ENCODE measurements around the gene SRSF12. TPM values are rescaled to one million over a fixed set of nuclear protein-coding genes. Genes with fewer than 3 reads are reported as not detected.
"Not testable (repeated sequence)": the region's sequence is repeated elsewhere in the genome, so short reads cannot be mapped to it uniquely, and the experiment has no call there.

Gene SRSF12
- polyA plus RNA-seq, 1 experiment: 0.04 TPM

- no peak overlapping the region for H3K4me3 ChIP-seq (ENCODE audit: low read depth, low read length)
- DNase-seq (ENCODE audit: low read depth, low spot score): no peak
- no peak overlapping the region for H3K27ac ChIP-seq (ENCODE audit: low read depth, low read length)
- TF ChIP-seq, protein P1, sequence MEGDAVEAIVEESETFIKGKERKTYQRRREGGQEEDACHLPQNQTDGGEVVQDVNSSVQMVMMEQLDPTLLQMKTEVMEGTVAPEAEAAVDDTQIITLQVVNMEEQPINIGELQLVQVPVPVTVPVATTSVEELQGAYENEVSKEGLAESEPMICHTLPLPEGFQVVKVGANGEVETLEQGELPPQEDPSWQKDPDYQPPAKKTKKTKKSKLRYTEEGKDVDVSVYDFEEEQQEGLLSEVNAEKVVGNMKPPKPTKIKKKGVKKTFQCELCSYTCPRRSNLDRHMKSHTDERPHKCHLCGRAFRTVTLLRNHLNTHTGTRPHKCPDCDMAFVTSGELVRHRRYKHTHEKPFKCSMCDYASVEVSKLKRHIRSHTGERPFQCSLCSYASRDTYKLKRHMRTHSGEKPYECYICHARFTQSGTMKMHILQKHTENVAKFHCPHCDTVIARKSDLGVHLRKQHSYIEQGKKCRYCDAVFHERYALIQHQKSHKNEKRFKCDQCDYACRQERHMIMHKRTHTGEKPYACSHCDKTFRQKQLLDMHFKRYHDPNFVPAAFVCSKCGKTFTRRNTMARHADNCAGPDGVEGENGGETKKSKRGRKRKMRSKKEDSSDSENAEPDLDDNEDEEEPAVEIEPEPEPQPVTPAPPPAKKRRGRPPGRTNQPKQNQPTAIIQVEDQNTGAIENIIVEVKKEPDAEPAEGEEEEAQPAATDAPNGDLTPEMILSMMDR (IDR thresholded peaks at IDR 0.05; ENCODE audit: low read depth, low read length): no peak
- H3K9me3 ChIP-seq (ENCODE audit: control insufficient read depth, insufficient read depth, low read length): no peaks in the 10 kb centered on the region; the same call in 1 of the 2 replicates
- ChIA-PET CTCF (no interaction called here), POLR2A (no interaction called here)
- no peaks in the 10 kb centered on the region for H3K27me3 ChIP-seq (ENCODE audit: control insufficient read depth, insufficient read depth, low read length)
These were observed 49.2 kb downstream of the SRSF12 start for GRCh38 chr6:89068695-89069094.

DNA sequence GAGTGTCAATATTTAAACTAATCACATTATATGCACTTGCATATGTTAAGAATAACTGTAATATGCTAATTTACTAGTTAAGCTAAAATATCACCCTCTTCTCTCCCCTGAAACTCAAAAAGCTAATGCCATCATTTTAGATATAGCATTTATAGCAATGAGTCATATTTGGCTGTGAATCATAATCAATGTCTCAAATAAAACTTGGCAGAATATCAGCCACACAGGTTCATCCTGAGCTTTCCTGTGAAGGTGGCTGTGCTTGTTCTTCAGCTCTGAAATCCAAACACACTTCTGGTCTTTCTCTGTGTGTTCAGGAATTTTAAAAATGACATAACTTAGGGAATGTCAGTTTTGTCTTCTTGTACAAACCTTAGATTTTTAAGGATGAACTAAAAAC, 50.1 kb downstream of the SRSF12 start:
- H3K27me3 ChIP-seq (ENCODE audit: control insufficient read depth, insufficient read depth, low read length): no peaks in the 10 kb centered on the region
- no peak for DNase-seq (ENCODE audit: low read depth, low spot score)
- ChIA-PET POLR2A (no interaction called here), CTCF (no interaction called here)
- no peak overlapping the region for H3K4me3 ChIP-seq (ENCODE audit: low read depth, low read length)
- no peaks in the 10 kb centered on the region; the same call in 1 of the 2 replicates for H3K9me3 ChIP-seq (ENCODE audit: control insufficient read depth, insufficient read depth, low read length)
- TF ChIP-seq, protein P1 (IDR thresholded peaks at IDR 0.05; ENCODE audit: low read depth, low read length): no peak
- H3K27ac ChIP-seq (ENCODE audit: low read depth, low read length): no peak overlapping the region

DNA sequence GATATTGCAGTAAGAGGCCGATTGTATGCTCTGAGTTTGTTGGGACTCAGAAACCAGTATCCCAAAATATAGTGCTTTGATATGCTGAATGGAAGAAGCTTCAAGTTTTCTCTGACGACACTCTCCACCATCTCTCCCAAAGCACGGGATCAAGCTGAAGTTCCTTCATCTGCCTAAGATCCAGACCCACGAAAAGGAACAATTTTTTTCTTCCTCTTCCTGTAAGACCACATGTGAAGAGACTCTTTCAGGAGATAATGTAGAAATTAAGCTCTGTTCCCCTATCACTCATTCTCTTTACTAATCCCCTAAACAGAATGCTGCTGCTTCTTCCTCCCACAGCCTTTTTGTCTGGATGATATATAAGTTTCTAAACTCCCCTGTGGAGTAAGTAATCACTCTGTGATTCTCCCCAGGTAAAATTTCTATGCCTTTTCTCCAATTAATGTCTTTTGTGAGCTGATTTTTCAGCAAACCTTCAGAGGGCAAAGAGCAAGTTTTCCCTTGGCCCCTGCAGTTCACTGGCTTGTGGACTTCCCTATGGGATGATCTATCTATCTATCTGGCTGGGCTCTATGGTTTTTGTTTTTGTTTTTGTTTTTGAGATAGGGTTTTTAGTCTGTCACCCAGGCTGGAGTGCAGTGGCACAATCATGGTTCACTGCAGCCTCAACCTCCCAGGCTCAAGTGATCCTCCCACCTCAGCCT, 50.8 kb downstream of the SRSF12 start:
- POLR2A ChIA-PET: interaction anchor here (1.0 kb wide), 1 partner anchor 14 kb away, joined by 4 read pairs; the partner anchor contains the start of gene PNRC1
- no peaks in the 10 kb centered on the region for H3K27me3 ChIP-seq (ENCODE audit: control insufficient read depth, insufficient read depth, low read length)
- no peak for DNase-seq (ENCODE audit: low read depth, low spot score)
- no peaks in the 10 kb centered on the region; the same call in 1 of the 2 replicates for H3K9me3 ChIP-seq (ENCODE audit: control insufficient read depth, insufficient read depth, low read length)
- CTCF ChIA-PET: no interaction called here
- no peak overlapping the region for H3K4me3 ChIP-seq (ENCODE audit: low read depth, low read length)
- TF ChIP-seq, protein P1 (IDR thresholded peaks at IDR 0.05; ENCODE audit: low read depth, low read length): no peak
- H3K27ac ChIP-seq (ENCODE audit: low read depth, low read length): no peak overlapping the region

DNA sequence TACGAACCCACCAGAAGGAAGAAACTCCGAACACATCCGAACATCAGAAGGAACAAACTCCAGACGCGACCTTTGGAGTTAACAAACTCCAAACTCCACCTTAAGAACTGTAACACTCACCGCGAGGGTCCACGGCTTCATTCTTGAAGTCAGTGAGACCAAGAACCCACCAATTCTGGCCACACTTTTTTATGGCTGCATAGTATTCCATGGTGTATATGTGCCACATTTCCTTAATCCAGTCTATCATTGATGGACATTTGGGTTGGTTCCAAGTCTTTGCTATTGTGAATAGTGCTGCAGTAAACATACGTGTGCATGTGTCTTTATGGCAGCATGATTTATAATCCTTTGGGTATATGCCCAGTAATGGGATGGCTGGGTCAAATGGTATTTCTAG, 51.8 kb downstream of the SRSF12 start:
- CTCF ChIA-PET; H3K27ac ChIP-seq (ENCODE audit: low read depth, low read length); H3K9me3 ChIP-seq (ENCODE audit: control insufficient read depth, insufficient read depth, low read length); DNase-seq (ENCODE audit: low read depth, low spot score); H3K27me3 ChIP-seq (ENCODE audit: control insufficient read depth, insufficient read depth, low read length); H3K4me3 ChIP-seq (ENCODE audit: low read depth, low read length): not testable (repeated sequence)
- POLR2A ChIA-PET: interaction anchor here (0.6 kb wide), 1 partner anchor 14 kb away, joined by 4 read pairs; the partner anchor contains the start of gene PNRC1

DNA sequence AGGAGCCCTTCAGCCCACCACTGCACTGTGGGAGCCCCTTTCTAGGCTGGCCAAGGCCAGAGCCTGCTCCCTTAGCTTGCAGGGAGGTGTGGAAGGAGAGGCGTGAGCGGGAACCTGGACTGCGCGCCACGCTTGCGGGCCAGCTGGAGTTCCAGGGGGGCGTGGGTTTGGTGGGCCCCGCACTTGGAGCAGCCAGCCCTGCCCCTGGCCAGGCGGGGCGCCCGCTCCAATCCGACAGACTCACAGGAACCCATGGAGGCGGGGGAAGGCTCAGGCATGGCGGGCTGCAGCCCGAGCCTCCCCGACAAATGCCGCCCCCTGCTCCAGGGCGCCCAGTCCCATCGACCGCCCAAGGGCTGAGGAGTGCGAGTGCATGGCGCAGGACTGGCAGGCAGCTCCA, 52.9 kb downstream of the SRSF12 start:
- DNase-seq (ENCODE audit: low read depth, low spot score); CTCF ChIA-PET; H3K9me3 ChIP-seq (ENCODE audit: control insufficient read depth, insufficient read depth, low read length); H3K27me3 ChIP-seq (ENCODE audit: control insufficient read depth, insufficient read depth, low read length); H3K4me3 ChIP-seq (ENCODE audit: low read depth, low read length); POLR2A ChIA-PET; H3K27ac ChIP-seq (ENCODE audit: low read depth, low read length): not testable (repeated sequence)

- no peak for DNase-seq (ENCODE audit: low read depth, low spot score)
- Histone ChIP-seq H3K4me3 (ENCODE audit: low read depth, low read length) (no peak overlapping the region), H3K27ac (ENCODE audit: low read depth, low read length) (no peak overlapping the region), H3K9me3 (ENCODE audit: control insufficient read depth, insufficient read depth, low read length) (no peaks in the 10 kb centered on the region; the same call in 1 of the 2 replicates), H3K27me3 (ENCODE audit: control insufficient read depth, insufficient read depth, low read length) (no peaks in the 10 kb centered on the region)
- TF ChIP-seq, protein P1 (IDR thresholded peaks at IDR 0.05; ENCODE audit: low read depth, low read length): no peak
- POLR2A ChIA-PET: no interaction called here
- CTCF ChIA-PET: no interaction called here
These were observed 54.0 kb downstream of the SRSF12 start for GRCh38 chr6:89063881-89064280.

Measured in AG04450 (cell line).